HG02981 (cell line): ENCODE data around the gene SLC25A47.
"Not testable (repeated sequence)": the region's sequence is repeated elsewhere in the genome, so short reads cannot be mapped to it uniquely, and the experiment has no call there.

Experiments
- ATAC-seq: cut with Tn5 transposase; IDR thresholded peaks from one replicate; pipeline ENCODE4 v1.9.1; 2021; ENCODE audit warnings: mild to moderate bottlenecking, moderate library complexity; ENCODE audit not compliant: unreplicated experiment

Gene SLC25A47, protein sequence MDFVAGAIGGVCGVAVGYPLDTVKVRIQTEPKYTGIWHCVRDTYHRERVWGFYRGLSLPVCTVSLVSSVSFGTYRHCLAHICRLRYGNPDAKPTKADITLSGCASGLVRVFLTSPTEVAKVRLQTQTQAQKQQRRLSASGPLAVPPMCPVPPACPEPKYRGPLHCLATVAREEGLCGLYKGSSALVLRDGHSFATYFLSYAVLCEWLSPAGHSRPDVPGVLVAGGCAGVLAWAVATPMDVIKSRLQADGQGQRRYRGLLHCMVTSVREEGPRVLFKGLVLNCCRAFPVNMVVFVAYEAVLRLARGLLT

DNA sequence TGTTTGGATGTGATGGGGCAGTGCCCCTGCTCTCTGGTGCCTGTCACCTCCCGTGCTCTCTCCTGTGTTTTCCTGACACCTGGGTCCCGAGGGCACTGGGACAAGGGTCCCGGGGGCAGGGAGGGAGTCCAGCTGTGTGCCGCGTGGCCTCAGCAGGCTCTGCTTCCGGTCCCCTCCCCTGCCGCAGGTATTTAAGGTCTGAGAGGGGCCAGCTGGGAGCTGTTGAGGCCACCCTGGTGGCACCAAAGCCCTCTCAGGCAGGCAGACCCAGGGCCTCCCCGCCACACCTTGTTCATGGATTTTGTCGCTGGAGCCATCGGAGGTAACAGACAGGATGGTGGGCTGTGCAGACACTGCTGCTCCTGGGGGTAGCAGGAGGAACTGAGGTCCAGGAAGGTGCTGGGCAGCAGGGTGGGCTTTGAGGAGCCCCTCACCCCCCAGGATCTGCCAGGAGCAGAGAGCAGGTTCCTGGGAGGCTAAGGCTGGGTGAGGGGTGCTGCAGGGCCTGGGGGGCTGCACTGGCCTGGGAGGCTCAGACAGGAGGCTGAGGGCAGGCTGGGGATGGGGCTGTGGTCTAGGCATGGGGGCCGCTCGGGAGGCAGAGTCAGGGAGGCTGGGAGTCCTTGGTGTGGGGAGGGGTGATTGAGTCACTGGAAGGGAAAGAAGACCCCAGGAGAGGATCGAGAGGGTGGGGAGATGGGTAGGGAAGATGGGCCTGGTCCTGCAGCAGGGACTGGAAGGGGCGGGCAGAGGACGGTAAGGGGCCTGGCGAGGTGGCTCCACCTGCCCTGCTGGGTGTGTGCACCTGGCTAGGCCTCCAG is at the start of gene SLC25A47:
Gene SLC25A47, plus strand, starts transcription at position 219 of the 821 bp plus-strand sequence. Its CDS starts 76 bp downstream, at position 295.
- ATAC-seq = no peak

DNA sequence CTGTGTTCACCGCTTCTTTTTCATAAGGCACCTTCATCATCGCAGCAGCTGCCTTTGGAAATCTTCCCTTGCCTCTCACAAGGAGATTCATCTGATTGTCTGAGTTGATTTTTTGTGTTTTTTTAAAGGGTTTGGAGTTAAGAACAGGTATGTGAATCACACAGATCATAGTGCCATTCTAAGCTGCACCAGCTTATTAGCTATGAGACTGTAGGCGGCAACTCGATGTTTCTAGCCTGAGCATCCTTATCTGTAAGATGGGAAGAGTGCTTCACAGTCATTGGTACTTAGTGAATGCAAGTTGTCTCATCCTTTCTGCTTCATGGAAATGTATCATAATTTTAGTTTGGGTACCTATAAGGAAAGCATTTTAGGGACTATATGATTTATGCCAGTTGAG is 48.9 kb upstream of the SLC25A47 start:
- no peak for ATAC-seq

DNA sequence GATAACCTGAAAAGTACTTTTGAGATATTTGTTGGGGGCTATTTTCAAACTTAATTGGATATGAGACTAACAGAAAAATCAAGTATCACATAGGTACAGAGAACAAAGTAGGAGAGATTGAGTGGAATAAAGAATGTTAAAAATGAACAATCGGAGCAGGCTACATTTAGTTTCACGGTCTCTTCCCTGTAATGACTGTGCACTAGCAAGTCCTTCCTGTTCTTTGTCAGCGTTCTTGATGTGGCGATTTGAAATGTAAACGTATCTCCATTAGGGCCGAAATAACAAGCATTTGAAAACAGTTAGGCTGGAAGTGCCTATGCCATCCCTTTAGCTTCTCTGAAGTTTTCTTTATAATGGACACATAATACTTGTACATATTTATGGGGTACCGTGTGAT is 47.9 kb upstream of the SLC25A47 start:
- no peak for ATAC-seq

DNA sequence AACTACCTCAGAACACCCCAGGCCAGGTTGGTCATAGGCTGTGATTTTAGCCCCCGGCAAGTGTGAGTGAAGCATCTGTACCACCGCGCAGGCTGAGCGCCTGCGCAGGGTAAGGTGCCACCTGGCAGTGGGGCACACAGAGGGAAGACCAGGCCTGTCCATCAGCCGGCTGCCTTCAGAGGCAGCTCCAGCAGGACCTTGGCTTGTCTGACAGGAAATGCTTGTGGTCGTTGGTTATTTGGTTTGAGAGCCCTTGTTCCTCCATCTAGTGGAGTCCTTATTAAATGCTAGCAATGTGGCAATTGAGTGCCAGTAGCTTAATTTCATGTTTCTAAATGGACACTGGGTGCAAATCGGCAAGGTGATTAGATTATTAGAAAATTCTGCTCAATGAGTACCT is 44.4 kb upstream of the SLC25A47 start:
- peak; percentile 66 for ATAC-seq

DNA sequence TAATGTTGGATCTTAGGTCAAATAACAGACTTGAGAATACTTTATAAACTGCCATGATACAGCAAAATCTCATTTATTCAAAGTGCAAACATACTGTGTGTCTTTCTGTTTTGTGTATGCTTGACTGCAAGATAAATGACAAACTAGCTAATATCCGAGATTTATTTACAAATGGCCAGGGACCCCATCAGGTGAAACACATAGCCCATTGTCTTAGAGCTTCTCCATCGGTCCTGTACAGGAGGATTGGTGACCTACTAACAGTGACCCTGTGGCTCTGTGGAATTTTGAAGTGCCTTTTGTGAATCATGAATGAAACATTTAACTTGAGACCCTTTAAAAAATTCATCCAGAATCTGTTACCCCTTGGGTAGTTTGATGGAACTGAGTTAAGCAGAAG is 44.0 kb upstream of the SLC25A47 start:
- no peak for ATAC-seq

DNA sequence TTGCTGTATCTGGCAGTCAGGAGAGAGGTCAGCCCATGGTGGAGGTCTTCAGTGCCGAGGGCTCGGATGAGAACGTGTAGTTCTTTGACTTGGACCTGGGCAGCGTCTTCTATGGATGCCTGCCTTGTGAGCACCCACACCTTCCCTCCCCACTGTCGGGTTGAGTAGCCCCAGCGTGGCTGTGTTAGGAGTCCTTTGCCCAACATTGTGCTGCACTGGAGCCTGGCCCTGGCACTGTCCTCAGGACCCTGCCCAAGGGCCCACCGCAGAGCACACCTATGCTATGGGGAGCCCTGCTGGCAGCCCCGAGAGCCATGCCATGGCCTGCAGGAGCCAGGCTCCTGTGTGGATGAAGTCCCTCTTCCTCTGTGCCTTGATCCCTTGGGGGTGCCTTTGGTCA is 43.6 kb upstream of the SLC25A47 start:
- ATAC-seq = no peak

DNA sequence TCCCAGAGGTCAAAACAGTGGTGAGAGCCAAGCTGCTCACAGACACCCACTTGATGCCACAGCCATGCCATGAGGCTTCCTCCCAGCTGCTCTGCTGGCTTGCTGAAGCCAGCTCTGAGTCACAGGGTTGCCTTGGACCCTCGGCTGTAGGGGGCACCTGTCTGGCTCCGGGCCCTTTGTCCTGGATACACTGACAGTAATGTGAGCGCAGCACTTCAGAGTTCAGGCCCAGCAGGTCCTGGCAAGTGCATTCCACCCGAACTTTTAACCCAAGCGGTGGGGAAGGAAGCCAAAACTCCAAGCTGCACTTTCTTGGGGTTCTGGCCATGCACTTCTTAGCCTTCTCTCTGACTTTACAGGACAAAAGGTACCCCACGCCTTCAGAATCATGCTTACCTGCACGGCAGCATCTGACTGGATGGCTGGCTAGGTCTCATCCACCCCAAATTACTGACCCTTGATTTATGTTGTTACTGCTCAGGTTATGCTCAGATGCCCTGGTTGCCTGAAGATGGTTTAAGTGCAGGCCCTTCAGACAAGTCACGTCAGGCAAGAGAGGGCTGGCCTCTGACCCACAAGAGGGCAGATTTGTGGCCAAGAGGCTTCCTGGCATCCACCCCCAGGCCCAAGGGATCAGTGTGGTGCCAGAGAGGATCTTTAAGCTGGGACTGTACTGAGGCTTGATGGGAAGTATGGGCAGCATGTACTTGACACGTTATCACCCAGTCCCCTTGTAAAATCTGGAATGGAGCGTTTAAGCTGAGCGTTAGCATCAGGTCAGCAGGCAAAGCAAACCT is 41.7 kb upstream of the SLC25A47 start:
- ATAC-seq = no peak

DNA sequence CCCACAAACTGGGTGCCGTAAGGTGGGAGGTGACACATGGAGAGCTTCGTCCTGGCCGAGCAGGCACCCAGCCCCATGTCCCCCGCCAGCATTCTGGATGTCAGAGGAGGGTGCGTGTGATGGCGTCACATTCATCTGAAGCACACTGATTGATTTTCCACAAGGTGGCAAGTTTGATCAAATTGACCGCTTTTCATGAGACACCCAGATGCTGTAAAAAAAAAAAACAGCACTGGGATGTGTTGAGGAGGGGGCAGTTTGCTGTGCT is 41.1 kb upstream of the SLC25A47 start:
- no peak for ATAC-seq

DNA sequence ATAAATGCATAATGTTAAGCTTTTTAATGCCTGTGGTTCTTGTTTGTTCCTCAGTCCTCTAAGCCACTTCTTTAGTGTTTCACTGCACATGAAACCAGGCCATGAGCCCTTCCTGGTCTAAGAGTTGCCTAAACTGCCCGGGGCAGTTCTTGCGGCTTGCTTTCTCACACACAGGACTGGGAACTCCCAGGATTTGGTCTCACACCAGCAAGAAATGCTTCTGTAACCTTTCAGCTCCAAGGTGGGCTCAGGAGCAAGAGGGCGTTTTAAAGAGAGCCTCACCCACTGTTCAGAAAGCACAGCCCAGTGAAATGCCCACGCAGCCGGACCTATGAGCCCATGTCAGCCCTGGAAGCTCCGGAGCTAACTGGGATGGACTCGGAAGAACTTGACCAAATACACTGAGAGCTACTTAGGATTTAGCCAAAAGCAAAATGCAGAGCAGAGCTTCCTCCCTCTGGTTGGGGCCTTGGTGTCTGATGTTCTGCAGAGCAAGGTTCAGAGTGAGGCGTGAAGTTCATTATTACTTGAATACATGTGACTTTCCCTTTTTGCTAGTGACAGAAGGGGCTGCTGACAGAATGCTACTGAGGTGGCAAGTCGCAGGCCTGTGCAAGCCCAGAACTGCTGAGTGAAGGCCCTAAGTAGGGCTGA is 40.2 kb upstream of the SLC25A47 start:
- ATAC-seq = no peak

DNA sequence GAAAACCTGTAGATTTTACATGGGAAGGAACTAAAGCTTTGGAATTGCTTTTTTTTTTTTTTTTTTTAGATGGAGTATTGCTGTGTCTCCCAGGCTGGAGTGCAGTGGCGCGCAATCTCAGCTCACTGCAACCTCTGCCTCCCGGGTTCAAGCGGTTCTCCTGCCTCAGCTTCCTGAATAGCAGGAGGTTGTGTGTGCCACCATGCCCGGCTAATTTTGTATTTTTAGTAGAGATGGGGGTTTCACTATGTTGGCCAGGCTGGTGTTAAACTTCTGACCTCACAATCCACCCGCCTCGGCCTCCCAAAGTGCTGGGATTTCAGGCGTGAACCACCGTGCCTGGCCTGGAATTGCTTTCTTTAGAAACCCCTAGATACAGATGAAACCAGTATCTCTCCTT is 39.7 kb upstream of the SLC25A47 start:
- ATAC-seq = not testable (repeated sequence)

DNA sequence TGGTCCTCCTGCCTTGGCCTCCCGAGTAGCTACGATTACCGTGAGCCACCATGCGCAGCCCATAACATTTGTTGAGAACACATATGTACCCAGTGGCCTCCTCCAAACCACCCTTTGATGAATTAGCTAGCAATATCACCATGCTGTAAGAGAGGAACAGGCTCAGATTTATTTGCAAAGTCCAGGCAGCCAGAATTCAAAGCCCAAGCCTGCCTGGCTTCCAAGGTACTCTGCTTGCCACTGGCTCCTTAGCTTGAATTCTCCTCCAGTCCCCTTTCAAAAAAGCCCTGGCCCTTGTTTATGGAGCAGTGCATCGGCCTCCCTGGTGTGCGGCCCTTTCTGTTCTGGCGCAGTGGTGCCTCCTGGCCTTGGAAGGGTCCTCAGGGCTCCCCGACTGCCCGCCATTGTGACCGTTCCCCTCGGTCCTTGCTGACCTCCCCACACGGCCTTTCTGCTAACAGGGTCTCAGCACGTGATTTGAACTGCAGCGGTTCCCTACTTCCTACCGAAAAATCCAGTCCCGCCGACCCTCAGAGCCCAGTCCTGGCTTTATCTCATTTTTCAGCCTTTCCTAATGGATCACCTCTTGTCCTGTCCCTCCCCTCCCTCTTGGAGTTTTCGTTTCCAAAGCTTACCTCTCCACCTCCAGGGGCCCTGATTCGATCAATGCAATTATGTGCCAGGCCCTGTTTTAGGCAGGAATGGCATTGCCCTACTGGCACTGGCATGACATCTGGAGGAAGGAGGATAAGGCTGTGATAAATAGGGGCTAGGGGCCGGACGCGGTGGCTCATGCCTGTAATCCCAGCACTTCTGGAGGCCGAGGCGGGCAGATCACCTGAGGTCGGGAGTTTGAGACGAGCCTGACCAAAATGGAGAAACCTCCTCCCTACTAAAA is 38.9 kb upstream of the SLC25A47 start:
- ATAC-seq = no peak

DNA sequence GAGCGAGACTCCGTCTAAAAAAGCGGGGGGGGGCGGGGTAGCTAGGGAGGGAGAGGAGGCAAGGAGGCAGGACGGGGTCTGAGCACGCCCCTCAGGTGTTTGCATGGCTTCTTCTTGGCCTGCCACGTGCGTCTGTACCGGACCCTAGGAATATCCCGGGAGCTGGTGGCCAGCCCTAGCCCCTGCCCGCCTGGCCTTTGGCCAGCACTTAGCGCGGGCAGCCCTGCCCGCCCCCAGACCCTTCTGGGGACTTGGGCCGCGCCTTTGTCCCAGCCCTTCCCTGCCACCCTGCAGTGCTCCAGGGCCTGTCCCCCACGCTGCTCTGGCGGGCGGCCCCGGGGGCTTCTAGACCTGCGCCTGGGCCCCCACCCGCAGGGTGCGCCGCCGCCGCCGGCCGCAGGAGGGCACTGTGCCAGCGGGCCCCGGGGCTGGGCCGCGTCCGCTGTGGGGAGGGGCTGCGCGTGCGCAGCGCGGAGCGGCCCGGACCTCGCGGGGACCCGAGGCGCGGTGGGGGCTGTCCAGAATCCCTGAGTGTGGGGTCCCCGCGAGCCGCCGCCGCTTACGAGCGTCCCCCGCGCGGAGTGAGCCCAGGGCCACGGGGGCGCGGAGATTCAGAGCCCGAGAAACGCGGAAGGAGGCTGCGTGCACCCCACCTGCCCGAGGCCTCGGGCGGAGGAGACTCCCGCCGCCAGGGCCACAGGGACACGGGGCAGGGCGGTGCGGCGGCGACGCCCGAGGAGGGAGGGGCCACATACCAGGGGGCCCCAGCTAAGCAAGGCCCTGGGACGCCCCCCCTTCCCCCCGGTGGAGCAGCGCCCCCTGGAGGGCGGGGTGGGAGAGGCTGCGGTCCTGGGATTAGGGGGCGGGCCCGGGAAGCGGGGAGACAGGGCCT is 37.9 kb upstream of the SLC25A47 start:
- ATAC-seq = peak; percentile 83

DNA sequence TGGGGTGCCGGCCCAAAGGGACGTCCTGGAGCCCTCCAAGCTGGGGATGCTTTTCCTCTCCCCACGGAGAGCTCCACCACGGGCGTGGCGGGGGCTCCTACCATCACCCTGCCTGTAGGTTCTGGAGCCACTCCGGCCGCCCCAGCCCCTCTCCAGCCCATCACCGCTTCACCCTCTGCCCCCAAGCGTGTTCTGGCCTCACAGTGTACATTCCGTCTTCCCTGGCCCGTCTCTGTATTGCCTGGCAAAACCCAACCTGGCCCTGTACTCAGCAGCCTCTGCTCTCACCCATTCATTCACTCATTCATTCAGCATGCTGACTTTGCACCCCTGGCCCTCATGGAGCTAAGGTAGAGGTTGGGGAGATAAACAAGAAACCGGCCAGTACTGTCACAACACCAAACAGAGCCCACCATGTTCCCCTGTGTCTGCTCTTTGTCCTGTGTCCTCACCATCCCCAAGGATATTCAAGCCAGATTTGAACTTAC is 37.2 kb upstream of the SLC25A47 start:
- no peak for ATAC-seq

DNA sequence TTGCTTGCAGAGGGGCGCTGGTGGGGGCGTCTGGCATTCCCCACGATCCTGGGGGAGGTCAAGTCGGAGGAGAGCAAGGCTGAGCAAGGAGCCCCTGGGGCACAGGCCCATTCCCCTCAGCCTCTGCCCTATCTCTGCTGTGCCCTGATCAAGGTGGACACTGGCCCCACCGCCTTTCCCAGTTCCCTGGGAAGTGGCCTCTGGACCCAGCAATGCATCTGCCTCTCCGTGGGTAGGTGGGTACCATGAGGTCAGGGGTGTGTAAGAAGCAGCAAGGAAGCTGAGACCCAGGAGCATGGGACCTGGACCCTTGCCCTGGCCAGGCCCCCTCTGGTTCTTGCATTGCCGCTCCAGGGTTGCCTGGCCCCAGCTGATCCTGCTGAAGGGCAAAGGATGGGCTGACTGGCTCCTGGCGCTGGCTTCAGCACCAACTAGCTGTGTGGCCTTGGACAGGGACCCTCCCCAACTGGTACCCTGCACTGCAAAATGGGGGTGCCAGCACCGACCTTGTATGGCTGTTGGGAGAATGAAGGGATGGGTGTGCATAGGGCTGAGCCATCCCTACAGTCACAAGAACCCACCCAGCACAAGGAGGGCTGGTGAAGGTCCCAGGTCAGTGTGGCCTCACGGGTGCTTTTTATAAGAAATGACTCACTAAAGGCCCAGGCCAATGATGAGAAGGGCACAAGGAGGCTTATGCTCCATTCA is 36.5 kb upstream of the SLC25A47 start:
- ATAC-seq = no peak

DNA sequence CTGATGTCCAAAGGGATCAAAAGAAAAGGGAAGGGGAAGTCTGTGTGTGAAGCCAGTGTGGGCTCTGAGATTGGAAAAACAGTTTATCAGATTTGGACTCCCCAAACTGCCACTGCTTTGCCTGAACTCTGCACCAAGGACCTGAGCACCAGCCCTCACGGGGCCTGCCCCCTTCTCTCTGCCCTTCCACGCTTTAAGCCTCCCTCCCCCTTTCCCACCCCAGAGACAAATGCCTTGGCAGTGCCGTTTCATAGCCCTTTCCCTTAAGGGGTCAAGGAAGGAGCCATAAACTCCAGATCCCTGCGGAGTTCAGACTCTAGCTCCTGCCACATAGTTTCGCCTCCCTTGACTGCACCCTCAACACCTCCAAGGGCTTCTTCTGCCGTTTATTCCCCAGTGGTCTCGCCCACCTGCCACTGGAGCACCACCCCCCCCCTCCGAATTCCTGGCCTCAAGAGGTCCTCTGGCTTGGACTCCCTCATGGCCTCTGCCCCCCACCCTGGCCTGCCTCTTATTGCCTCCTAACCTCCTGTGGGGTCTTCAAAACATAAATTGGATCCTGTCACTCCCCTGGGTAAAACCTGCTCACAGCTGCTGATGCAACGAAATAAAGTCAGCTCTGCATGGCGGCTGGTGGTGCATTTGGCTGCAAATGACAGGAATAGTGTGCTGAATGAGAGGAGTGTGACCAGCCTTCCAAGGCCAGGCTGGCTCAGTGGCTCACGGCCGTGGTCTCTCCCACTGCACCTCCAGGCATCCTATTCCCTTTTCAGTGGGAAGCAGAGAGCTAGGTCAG is 35.7 kb upstream of the SLC25A47 start:
- ATAC-seq = no peak

DNA sequence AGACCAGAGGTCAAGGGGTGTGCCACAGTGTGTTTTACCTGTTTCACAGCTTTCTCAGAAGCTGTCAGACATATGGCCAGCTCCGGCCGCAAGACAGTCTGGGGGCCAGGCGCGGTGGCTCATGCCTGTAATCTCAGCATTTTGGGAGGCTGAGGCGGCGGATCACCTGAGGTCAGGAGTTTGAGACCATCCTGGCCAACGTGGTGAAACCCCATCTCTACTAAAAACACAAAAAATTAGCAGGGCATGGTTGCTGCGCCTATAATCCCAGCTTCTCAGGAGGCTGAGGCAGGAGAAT is 35.2 kb upstream of the SLC25A47 start:
- ATAC-seq = not testable (repeated sequence)

DNA sequence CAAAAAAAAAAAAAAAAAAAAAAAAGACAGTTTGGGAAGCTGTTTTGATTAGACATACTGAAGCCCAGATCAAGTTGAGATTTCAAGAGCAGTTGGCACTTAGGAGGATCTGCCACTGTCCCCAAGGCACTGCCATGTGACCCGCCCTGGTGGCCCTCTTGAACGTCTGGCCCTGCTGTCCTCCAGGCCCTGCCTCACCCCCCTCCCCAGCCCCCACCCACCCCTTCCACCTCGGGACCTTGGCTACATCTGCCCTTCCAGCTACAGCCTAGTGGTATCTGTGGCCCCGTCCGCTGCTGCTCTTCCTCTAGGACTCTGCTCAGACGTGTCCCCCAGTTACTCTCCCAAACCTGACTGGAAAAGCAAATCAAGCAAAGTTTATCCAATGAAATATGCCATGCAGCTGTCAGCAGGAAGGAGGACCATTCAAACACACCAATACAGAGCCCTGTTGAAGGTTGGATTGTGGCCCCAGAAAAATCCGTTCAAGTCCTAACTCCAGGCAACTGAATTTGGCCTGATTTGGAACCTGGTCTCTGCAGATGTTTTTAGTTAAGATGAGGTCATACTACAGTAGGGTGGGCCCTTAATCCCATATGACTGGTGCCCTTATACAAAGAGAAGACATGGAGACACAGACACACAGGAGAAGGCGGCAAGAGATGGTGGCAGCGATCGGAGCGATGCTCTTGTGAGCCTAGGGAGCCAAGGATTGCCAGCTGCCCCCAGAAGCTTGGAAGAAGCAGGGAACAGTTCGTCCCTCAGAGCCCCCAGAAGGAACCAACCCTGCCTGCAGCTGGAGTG is 34.6 kb upstream of the SLC25A47 start:
- ATAC-seq = no peak
